Measurements from ENCODE around the gene NELFB.

The NELFB gene

GRCh38 chr9:137215196-137215986 lies 39.7 kb upstream of the NELFB start:
- TF ChIP-seq, protein P1, sequence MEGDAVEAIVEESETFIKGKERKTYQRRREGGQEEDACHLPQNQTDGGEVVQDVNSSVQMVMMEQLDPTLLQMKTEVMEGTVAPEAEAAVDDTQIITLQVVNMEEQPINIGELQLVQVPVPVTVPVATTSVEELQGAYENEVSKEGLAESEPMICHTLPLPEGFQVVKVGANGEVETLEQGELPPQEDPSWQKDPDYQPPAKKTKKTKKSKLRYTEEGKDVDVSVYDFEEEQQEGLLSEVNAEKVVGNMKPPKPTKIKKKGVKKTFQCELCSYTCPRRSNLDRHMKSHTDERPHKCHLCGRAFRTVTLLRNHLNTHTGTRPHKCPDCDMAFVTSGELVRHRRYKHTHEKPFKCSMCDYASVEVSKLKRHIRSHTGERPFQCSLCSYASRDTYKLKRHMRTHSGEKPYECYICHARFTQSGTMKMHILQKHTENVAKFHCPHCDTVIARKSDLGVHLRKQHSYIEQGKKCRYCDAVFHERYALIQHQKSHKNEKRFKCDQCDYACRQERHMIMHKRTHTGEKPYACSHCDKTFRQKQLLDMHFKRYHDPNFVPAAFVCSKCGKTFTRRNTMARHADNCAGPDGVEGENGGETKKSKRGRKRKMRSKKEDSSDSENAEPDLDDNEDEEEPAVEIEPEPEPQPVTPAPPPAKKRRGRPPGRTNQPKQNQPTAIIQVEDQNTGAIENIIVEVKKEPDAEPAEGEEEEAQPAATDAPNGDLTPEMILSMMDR (IDR thresholded peaks at IDR 0.05; ENCODE audit: borderline replicate concordance, insufficient read depth, low read depth, low read length), result no peak
- no peak overlapping the region for H3K4me3 ChIP-seq (ENCODE audit: low read depth, low read length)

- TF ChIP-seq, protein P1 (IDR thresholded peaks at IDR 0.05; ENCODE audit: borderline replicate concordance, insufficient read depth, low read depth, low read length), result no peak
- H3K4me3 ChIP-seq (ENCODE audit: low read depth, low read length), result no peak overlapping the region
Measured at GRCh38 chr9:137216188-137216965, 38.8 kb upstream of the NELFB start.

DNA sequence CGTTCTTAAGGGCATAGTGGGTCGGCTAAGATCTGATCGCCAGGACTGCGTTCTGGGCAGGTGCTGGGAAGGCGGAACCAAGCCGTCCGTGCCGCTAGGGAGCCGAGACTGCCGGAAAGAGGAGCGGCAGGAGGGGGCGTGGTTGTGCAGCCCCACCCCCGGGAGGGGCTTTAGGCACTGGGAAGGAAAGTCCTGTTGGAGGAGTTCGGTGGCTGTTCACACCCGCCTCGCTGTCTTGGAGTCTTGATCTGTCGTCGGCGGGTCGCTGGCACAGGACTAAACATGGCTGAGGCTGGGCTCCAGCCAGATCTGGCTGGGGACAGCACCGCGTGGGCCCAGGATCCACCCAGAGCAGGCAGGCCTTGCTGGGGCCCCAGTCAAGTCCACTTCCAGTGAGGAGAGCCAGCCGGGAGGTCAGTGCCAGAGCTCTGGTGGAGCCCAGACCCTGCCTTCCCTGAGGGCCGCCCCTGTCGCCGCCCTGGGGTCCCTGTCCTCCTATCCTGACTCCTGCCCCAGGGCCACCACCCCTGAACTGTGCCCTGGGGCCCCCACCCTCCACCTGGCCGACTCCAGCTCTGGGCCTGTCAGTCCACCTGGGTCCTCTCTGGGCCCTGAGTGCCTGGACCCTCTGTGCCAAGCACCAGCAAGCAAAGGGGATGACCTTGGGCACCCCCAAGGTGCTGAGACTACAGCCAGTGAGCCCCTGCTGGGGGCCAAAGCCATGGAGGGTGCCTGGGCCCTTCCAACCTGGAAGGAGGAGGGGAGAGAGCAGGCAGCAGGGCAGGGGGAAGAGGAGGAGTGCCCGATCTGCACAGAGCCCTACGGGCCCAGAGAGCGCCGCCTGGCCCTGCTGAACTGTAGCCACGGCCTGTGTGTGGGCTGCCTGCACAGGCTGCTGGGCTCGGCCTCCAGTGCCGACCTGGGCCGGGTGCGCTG lies 37.6 kb upstream of the NELFB start:
- TF ChIP-seq, protein P1 (IDR thresholded peaks at IDR 0.05; ENCODE audit: borderline replicate concordance, insufficient read depth, low read depth, low read length), result no peak
- H3K4me3 ChIP-seq (ENCODE audit: low read depth, low read length), result no peak overlapping the region

GRCh38 chr9:137218212-137218753 lies 36.8 kb upstream of the NELFB start:
- H3K4me3 ChIP-seq (ENCODE audit: low read depth, low read length), result no peak overlapping the region
- TF ChIP-seq, protein P1 (IDR thresholded peaks at IDR 0.05; ENCODE audit: borderline replicate concordance, insufficient read depth, low read depth, low read length), result no peak

- TF ChIP-seq, protein P1 (IDR thresholded peaks at IDR 0.05; ENCODE audit: borderline replicate concordance, insufficient read depth, low read depth, low read length), result no peak
- H3K4me3 ChIP-seq (ENCODE audit: low read depth, low read length), result no peak overlapping the region
Measured at GRCh38 chr9:137218754-137219271, 36.3 kb upstream of the NELFB start.

DNA sequence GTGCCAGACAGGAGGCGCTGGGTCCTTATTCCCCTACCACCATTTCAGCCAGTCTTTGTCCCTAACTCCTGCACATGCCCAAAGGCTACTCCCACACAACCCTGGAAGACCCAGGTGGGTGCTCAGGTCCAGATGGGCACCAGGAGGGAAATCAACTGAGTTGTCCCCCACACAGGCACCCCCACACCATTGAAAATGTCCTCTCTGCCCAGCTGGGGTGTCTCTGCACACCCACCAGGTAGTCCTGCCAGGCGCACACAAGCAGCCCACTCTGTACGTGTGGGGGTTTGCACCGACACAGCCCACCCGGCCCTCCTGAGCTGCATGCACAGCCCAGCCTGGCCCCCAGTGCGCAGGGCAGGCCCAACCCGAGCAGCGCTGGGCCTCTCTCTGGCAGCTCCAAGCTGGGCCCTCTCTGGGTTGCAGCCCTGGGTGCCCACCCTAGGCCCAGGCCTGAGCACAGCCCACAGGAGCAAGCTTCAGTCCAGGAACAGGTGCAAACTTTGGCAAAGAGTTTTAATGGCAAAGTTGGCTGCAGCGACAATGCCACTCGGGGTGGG lies 35.3 kb upstream of the NELFB start:
- no peak overlapping the region for H3K4me3 ChIP-seq (ENCODE audit: low read depth, low read length)
- TF ChIP-seq, protein P1 (IDR thresholded peaks at IDR 0.05; ENCODE audit: borderline replicate concordance, insufficient read depth, low read depth, low read length), result no peak

All from GM12875 (cell line).